ENCODE data around the gene C4B. TPM values are rescaled to one million over a fixed set of nuclear protein-coding genes. Genes with fewer than 3 reads are reported as not detected.

The C4B gene
- total RNA-seq, 1 experiment from 2014 or later, result 8.8 TPM

DNA sequence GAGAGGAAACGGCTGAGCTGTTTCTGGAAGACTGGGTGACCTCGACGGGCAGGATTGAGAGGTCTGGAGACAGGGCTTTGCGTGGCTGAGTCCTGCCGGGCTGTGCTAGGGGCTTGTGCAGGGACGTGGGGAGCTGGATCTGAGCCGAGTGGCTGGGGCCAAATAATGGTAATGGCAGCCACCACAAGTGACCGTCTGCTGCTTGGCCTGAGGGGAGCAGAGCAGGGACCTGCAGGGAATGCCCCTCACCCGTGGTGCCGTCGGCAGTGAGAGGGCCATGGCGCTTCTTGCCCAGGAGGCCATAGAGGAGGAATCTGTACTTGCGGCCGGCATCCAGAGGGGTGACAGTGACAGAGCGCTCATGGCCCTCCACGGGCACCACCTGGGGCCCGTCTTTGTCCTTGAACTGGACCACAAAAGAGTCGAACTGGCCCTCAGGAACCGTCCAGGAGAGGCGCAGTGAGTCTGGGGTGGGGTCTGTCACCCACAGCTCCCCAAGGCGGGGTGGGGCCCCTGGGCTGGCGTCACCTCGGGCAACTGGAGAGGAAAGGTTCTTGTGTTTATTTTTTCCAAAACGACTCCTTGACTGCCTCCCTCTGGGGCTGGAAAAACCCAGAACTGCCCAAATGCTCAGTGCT lies 55.4 kb downstream of the C4B start:
- BruUV-seq (replicated peaks), result no TSS peak
- ChIA-PET POLR2A (no interaction called here), CTCF (no interaction called here)
- DNase-seq (ENCODE audit: low read depth, low spot score) (no peak), ATAC-seq (no peak)
- no peak overlapping the region for H3K27ac ChIP-seq (ENCODE audit: low read length)
- no peaks in the 10 kb centered on the region for H3K27me3 ChIP-seq (ENCODE audit: control insufficient read depth, insufficient read depth, low read length)
- H3K9me3 ChIP-seq (ENCODE audit: control insufficient read depth, insufficient read depth, low read depth, low read length), result no peaks in the 10 kb centered on the region
- TF ChIP-seq POLR2AphosphoS5 (IDR thresholded peaks at IDR 0.05; ENCODE audit: low read depth, low read length), result no peak
- TF ChIP-seq, protein P1, sequence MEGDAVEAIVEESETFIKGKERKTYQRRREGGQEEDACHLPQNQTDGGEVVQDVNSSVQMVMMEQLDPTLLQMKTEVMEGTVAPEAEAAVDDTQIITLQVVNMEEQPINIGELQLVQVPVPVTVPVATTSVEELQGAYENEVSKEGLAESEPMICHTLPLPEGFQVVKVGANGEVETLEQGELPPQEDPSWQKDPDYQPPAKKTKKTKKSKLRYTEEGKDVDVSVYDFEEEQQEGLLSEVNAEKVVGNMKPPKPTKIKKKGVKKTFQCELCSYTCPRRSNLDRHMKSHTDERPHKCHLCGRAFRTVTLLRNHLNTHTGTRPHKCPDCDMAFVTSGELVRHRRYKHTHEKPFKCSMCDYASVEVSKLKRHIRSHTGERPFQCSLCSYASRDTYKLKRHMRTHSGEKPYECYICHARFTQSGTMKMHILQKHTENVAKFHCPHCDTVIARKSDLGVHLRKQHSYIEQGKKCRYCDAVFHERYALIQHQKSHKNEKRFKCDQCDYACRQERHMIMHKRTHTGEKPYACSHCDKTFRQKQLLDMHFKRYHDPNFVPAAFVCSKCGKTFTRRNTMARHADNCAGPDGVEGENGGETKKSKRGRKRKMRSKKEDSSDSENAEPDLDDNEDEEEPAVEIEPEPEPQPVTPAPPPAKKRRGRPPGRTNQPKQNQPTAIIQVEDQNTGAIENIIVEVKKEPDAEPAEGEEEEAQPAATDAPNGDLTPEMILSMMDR (IDR thresholded peaks at IDR 0.05), result no peak
- TF ChIP-seq, protein P2, sequence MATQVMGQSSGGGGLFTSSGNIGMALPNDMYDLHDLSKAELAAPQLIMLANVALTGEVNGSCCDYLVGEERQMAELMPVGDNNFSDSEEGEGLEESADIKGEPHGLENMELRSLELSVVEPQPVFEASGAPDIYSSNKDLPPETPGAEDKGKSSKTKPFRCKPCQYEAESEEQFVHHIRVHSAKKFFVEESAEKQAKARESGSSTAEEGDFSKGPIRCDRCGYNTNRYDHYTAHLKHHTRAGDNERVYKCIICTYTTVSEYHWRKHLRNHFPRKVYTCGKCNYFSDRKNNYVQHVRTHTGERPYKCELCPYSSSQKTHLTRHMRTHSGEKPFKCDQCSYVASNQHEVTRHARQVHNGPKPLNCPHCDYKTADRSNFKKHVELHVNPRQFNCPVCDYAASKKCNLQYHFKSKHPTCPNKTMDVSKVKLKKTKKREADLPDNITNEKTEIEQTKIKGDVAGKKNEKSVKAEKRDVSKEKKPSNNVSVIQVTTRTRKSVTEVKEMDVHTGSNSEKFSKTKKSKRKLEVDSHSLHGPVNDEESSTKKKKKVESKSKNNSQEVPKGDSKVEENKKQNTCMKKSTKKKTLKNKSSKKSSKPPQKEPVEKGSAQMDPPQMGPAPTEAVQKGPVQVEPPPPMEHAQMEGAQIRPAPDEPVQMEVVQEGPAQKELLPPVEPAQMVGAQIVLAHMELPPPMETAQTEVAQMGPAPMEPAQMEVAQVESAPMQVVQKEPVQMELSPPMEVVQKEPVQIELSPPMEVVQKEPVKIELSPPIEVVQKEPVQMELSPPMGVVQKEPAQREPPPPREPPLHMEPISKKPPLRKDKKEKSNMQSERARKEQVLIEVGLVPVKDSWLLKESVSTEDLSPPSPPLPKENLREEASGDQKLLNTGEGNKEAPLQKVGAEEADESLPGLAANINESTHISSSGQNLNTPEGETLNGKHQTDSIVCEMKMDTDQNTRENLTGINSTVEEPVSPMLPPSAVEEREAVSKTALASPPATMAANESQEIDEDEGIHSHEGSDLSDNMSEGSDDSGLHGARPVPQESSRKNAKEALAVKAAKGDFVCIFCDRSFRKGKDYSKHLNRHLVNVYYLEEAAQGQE (IDR thresholded peaks at IDR 0.05; ENCODE audit: insufficient read depth in 1 of 2, low read depth in 2 of 2, low read length in 1 of 2), result no peak
- TF ChIP-seq SIN3A (IDR thresholded peaks at IDR 0.05; ENCODE audit: borderline replicate concordance, insufficient read depth, low read depth, low read length), result no peak
- TF ChIP-seq TCF7L2 (IDR thresholded peaks at IDR 0.05; ENCODE audit: low read depth, low read length), result no peak
- intact Hi-C loops (cut with micrococcal nuclease; ENCODE audit: unreplicated experiment), result no loop called here
- no peaks in the 10 kb centered on the region for H3K4me1 ChIP-seq (ENCODE audit: control insufficient read depth, insufficient read depth, low read length)
- H3K4me3 ChIP-seq (ENCODE audit: low read depth in 2 of 2, low read length in 2 of 2), result no peak overlapping the region
- in situ Hi-C loops (cut with HindIII; ENCODE audit: low pct_unique_long_range_greater_than_20kb, low sequenced_read_pairs), result no loop called here
- H3K36me3 ChIP-seq (ENCODE audit: control insufficient read depth, insufficient read depth, low read length), result no peaks in the 10 kb centered on the region

DNA sequence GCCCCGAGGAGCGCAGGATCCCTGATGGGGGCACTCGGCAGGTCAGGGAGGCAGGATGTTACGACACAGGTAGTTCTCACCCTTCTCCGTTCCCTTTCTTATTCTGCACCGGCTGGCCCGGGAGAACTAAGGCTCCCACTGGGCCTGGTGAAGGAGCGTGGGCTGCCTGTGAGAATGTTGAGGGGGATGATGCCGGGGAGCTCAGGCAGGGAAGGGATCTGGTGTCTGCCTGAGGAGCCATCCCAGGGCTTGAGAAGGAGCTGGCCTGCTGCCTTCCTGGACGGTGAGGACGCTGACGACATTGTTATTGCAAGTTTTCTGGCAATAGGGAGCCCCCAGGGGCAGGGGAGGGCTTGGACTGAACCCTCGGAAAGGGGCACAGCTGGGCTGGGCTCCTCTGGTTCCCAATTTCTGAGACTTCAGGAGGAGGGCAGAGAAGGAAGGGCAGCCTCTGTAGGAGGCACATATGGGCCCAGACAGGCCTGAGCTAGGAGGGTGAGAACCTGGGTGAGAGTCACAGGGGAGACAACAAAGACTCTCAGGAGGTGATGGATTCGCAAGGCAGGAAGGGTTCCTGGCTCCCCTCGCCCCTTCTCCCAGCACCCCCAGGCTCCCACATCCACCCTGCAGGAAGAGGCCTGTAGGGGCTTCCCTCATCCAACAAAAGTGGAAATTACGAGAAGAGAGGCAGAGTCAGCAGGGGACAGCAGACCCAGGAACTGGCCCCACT lies 56.4 kb downstream of the C4B start:
- H3K27ac ChIP-seq (ENCODE audit: low read length), result no peak overlapping the region
- no peaks in the 10 kb centered on the region for H3K9me3 ChIP-seq (ENCODE audit: control insufficient read depth, insufficient read depth, low read depth, low read length)
- 0 out of 2 replicates have a peak, but pooled peaks have one; percentile 33 for ATAC-seq
- intact Hi-C loops (cut with micrococcal nuclease; ENCODE audit: unreplicated experiment), result no loop called here
- no peak for DNase-seq (ENCODE audit: low read depth, low spot score)
- ChIA-PET POLR2A (no interaction called here), CTCF (interaction anchor here (1.0 kb wide), 1 partner anchor 23 kb away, joined by 4 read pairs; no protein-coding TSS in a partner anchor)
- in situ Hi-C loops (cut with HindIII; ENCODE audit: low pct_unique_long_range_greater_than_20kb, low sequenced_read_pairs), result no loop called here
- BruUV-seq (replicated peaks), result no TSS peak
- H3K36me3 ChIP-seq (ENCODE audit: control insufficient read depth, insufficient read depth, low read length), result no peaks in the 10 kb centered on the region
- TF ChIP-seq, protein P1 (IDR thresholded peaks at IDR 0.05), result no peak
- TF ChIP-seq, protein P2 (IDR thresholded peaks at IDR 0.05; ENCODE audit: insufficient read depth in 1 of 2, low read depth in 2 of 2, low read length in 1 of 2), result no peak
- TF ChIP-seq SIN3A (IDR thresholded peaks at IDR 0.05; ENCODE audit: borderline replicate concordance, insufficient read depth, low read depth, low read length) (no peak), TCF7L2 (IDR thresholded peaks at IDR 0.05; ENCODE audit: low read depth, low read length) (no peak), POLR2AphosphoS5 (IDR thresholded peaks at IDR 0.05; ENCODE audit: low read depth, low read length) (no peak)
- H3K4me1 ChIP-seq (ENCODE audit: control insufficient read depth, insufficient read depth, low read length), result no peaks in the 10 kb centered on the region
- H3K4me3 ChIP-seq (ENCODE audit: low read depth in 2 of 2, low read length in 2 of 2), result no peak overlapping the region
- no peaks in the 10 kb centered on the region for H3K27me3 ChIP-seq (ENCODE audit: control insufficient read depth, insufficient read depth, low read length)
